Epithelial cell of proximal tubule (primary cell): ENCODE data around the gene FBLN1. TPM values are rescaled to one million over a fixed set of nuclear protein-coding genes. Genes with fewer than 3 reads are reported as not detected.

Experiments used
- DNase-seq: peaks from one replicate; pipeline ENCODE4 v3.0.0-alpha.2; 2011; ENCODE audit warnings: low read depth
- H3K4me3 ChIP-seq: 2 replicates; pipeline ENCODE4 v1.5.1; 2011; ENCODE audit warnings: low read depth, mild to moderate bottlenecking, low read length
- total RNA-seq: library from RNA; depleted of rRNA; stranded (reverse); fragments of >200 nt; gene quantifications from 2 replicates; pipeline ENCODE4 v1.2.3, GENCODE V29; 2015
- TF ChIP-seq, protein P1 (sequence below): conservative IDR thresholded peaks from 2 replicates; pipeline ENCODE4 v1.5.1; 2012; ENCODE audit warnings: low read depth, mild to moderate bottlenecking, low read length

Gene FBLN1
- total RNA-seq, 1 donor from 2014 or later = 58.5 TPM

DNA sequence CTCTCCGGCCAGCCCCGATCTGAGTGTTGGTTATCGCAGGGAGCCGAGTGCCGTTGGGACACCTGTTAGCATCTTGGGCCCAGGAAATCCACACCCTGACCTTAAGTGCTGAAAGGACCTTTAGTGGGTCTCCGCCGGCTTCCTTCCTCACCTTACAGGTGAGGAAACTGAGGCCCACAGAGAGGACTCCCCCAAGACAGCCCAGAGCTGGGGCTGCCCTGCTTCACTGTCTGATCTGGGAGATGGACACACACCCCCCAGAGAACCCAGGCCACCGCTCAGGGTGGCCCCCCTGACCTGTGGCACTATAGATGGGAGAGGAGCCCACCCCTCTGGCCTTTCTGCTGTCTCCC, 73.6 kb downstream of the FBLN1 start:
- H3K4me3 ChIP-seq = no peak overlapping the region
- TF ChIP-seq, protein P1, sequence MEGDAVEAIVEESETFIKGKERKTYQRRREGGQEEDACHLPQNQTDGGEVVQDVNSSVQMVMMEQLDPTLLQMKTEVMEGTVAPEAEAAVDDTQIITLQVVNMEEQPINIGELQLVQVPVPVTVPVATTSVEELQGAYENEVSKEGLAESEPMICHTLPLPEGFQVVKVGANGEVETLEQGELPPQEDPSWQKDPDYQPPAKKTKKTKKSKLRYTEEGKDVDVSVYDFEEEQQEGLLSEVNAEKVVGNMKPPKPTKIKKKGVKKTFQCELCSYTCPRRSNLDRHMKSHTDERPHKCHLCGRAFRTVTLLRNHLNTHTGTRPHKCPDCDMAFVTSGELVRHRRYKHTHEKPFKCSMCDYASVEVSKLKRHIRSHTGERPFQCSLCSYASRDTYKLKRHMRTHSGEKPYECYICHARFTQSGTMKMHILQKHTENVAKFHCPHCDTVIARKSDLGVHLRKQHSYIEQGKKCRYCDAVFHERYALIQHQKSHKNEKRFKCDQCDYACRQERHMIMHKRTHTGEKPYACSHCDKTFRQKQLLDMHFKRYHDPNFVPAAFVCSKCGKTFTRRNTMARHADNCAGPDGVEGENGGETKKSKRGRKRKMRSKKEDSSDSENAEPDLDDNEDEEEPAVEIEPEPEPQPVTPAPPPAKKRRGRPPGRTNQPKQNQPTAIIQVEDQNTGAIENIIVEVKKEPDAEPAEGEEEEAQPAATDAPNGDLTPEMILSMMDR = no peak
- DNase-seq = no peak

DNA sequence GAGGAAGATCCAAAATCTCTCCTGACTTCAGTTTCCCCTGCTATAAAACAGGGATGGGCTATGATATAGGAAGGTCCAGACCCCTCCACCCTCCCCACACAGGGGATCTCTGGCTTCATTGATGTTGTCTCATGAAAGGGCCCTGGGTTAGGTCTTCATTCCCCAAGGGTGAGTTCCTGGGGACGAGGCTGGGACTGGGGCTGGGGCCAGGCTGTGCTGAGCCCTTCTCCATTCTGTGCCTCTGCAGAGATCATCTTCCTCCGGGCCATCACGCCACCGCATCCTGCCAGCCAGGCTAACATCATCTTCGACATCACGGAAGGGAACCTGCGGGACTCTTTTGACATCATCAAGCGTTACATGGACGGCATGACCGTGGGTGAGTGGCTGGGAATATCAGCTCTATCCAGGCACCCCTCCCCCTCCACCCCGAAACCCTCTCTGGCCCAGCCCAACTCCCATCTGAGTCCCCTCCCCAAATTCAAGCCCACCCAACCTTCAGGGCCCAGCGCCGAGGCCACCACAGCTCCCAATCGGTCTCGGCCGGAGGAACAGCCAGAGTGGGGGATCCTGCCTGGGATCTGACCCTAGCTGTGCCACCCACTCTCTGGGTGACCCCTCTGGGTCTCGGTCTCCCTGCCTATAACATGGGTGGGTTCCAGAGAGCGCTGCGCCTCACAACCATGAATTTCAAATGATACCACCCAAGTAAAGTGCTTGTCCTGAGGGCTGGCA, 74.2 kb downstream of the FBLN1 start:
- H3K4me3 ChIP-seq = no peak overlapping the region
- TF ChIP-seq, protein P1 = no peak
- DNase-seq = no peak

DNA sequence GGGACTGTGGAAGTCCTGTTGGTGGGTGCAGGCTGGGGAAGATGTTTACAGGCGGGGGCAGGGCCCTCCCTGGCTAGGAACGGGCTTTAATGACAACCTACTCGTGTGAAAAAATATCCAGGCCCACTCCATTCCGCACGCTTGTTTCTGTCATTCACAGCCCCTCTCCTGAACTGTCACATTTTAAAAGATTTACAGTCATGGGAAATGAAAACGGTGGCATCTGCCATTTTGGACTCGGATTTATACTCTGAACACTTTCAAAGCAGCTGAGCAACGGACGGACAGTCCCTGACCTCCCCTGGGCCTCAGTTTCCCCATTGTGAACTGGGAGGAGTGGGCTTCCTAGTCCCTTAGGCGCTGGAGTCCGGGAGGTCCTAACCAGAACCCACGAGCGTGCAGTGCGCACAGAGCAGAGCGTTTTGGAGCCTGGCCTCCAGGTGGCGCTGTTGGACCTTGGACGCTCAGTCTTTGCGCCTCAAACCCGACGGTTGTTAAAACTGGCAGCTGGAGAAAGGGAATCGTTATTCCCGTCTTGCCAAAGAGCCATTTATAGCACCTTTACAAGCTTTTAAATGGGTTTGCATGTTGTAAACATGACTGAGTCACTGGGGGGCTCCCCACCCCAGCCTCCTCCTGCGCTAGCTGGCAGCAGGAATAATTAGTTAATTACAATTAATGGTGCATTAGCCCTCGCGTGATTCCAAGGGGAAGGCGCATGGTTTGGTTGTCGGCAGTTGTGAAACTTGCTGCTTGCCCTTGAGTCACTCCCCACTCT, 75.3 kb downstream of the FBLN1 start:
- H3K4me3 ChIP-seq = peak overlapping the region; percentile 30
- DNase-seq = peak; percentile 15
- TF ChIP-seq, protein P1 = peak; percentile 95

DNA sequence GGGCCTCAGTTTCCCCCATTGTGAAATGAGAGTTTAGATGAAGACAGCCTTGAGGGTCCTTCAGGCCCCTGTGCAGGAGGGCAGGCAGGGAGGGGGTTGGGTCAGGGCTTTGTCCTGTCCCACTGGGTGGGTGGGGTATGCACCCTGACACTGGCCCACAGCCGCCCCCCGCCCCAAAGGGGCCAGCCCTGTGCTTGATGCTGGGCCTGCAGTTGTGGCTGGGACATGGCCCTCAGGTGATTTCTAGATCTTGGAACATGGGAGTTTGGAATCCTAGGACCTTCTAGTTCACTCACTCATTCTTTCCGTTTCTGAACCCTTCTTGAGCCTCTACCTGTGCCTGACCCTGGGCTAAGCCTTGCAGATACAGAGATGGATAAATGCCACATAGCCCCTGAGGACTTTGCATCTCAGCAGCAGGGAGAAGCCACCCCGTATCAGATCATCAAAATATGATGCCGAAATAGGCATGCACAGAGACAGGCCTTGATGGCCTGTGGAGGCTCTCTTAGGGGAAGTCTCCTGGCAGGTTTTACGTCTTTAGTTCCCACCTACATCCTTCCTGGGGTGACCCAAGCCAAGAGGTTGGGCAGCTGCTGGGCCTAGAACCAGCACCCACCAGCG, 76.0 kb downstream of the FBLN1 start:
- DNase-seq = no peak
- H3K4me3 ChIP-seq = no peak overlapping the region
- TF ChIP-seq, protein P1 = no peak

DNA sequence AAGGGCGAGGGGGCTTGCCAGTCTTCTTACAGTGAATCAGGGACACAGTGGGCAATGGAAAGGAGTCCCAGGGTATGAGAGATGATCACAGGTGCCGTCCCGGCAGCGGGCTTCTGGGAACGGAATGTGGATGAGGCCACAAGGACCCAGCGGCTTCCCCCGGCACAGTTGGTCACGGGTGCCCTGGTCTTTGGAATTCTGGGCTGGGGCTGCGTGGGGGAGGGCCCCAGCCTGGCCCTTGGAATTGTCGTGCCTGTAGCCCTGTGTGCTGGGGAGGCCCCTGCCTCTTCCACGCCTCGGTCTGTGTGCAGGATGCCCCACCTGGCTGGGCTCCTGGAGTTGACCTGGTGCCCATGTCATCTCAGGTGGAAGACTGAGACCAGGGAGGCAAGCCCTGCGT, 76.6 kb downstream of the FBLN1 start:
- H3K4me3 ChIP-seq = no peak overlapping the region
- TF ChIP-seq, protein P1 = no peak
- DNase-seq = peak; percentile 6

DNA sequence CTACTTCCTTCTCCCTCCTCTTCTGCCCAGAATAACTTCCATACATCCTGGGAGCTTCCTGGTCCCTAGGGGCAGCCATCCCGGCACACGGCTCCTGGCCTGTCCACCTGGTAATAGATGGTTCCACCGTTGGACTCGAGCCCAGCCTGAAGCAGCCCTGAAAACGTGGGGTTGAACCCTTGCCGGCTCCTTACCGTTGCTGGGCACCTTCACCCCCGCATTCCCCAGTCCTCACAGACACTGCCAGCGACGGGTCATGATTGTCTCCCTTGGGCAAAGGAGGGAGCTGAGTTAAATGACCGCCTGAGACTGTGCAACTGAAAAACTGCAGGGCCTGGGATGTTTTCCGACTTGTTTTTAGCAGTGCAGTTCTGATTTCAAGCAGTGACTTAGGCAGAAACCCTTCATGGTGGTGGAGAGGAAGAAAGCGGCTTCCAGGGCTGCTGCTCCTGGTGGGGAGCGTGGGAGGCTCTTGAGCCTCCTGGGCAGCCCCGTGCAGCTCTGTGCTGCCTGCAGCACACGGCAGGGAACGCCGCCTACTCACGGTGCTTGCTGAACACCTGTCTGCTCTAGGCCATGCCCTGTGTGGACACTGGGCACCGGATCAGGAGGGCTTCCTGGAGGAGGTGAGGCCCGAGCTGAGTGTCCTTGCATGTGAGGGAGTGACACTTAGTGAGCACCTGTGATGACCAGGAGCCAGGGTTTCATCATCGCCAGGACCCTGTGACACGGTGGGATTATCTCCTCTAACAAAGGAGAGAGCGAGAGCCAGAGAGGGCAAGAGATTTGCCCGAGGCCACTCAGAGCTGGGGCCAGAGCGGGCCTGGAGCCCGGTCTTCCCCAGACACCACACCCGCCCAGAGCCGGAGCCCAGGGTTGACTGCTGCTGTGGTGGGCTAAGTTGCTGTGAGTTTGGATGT, 77.4 kb downstream of the FBLN1 start:
- TF ChIP-seq, protein P1 = no peak
- no peak overlapping the region for H3K4me3 ChIP-seq
- DNase-seq = no peak
